DOHH2 (cell line): ENCODE results near the gene GNG8.

Source experiments
- H3F3A ChIP-seq: fragments of 200-600 bp; sonication (generic), shearing (Covaris generic); 2 replicates; pipeline ENCODE4 v1.6.0; 2016; ENCODE audit warnings: antibody characterized with exemption, mild to moderate bottlenecking; ENCODE audit not compliant: control insufficient read depth, insufficient read depth
- H3K27ac ChIP-seq: fragments of 200-600 bp; sonication (generic); 2 replicates; pipeline ENCODE4 v1.5.1; 2014; ENCODE audit warnings: low read depth, mild to moderate bottlenecking, low read length, moderate library complexity
- H3K27me3 ChIP-seq: fragments of 200-600 bp; sonication (generic); 2 replicates; pipeline ENCODE4 v1.6.1; 2014; ENCODE audit warnings: mild to moderate bottlenecking, low read length, mixed read lengths; ENCODE audit not compliant: control insufficient read depth
- H3K36me3 ChIP-seq: fragments of 200-600 bp; sonication (generic); 2 replicates; pipeline ENCODE4 v1.6.1; 2014; ENCODE audit warnings: mild to moderate bottlenecking, low read length, moderate library complexity, mixed read lengths; ENCODE audit not compliant: control insufficient read depth
- H3K4me1 ChIP-seq: fragments of 200-600 bp; sonication (generic); 2 replicates; pipeline ENCODE4 v1.6.1; 2014; ENCODE audit warnings: mild to moderate bottlenecking, low read length, mixed read lengths; ENCODE audit not compliant: control insufficient read depth
- H3K4me2 ChIP-seq: fragments of 200-600 bp; sonication (generic); 2 replicates; pipeline ENCODE4 v1.6.0; 2014; ENCODE audit warnings: mild to moderate bottlenecking, low read length, moderate library complexity
- H3K4me3 ChIP-seq: fragments of 200-600 bp; sonication (generic); 2 replicates; pipeline ENCODE4 v1.5.1; 2014; ENCODE audit warnings: mild to moderate bottlenecking, low read length, mixed read lengths
- H3K79me2 ChIP-seq: fragments of 200-600 bp; sonication (generic); 2 replicates; pipeline ENCODE4 v1.6.1; 2014; ENCODE audit warnings: mild to moderate bottlenecking, low read length, mixed read lengths; ENCODE audit not compliant: control insufficient read depth
- H3K9me2 ChIP-seq: fragments of 200-600 bp; sonication (generic); replicated peaks from 2 replicates; pipeline ENCODE4 v1.6.1; 2014; ENCODE audit warnings: mild to moderate bottlenecking, low read length, mixed read lengths; ENCODE audit not compliant: control insufficient read depth
- H3K9me3 ChIP-seq: fragments of 200-600 bp; sonication (generic); 2 replicates; pipeline ENCODE4 v1.6.1; 2014; ENCODE audit warnings: antibody characterized with exemption, low read length, mixed read lengths; ENCODE audit not compliant: control insufficient read depth, insufficient read depth
- H4K20me1 ChIP-seq: fragments of 200-600 bp; sonication (generic); 2 replicates; pipeline ENCODE4 v1.6.0; 2014; ENCODE audit warnings: low read depth, mild to moderate bottlenecking, antibody characterized with exemption, low read length, moderate library complexity; ENCODE audit not compliant: control insufficient read depth, insufficient read depth
- CTCF ChIP-seq: fragments of 200-600 bp; sonication (generic); IDR thresholded peaks from one replicate; pipeline ENCODE4 v1.5.1; 2014; ENCODE audit warnings: antibody characterized with exemption, mild to moderate bottlenecking, low read depth, low read length; ENCODE audit not compliant: poor library complexity, severe bottlenecking
- EZH2phosphoT487 ChIP-seq: fragments of 200-600 bp; sonication (generic); IDR thresholded peaks from 2 replicates; pipeline ENCODE4 v1.6.1; 2017; ENCODE audit warnings: borderline replicate concordance, mild to moderate bottlenecking, antibody characterized with exemption, low read length, moderate library complexity, mixed read lengths

GNG8 gene

DNA sequence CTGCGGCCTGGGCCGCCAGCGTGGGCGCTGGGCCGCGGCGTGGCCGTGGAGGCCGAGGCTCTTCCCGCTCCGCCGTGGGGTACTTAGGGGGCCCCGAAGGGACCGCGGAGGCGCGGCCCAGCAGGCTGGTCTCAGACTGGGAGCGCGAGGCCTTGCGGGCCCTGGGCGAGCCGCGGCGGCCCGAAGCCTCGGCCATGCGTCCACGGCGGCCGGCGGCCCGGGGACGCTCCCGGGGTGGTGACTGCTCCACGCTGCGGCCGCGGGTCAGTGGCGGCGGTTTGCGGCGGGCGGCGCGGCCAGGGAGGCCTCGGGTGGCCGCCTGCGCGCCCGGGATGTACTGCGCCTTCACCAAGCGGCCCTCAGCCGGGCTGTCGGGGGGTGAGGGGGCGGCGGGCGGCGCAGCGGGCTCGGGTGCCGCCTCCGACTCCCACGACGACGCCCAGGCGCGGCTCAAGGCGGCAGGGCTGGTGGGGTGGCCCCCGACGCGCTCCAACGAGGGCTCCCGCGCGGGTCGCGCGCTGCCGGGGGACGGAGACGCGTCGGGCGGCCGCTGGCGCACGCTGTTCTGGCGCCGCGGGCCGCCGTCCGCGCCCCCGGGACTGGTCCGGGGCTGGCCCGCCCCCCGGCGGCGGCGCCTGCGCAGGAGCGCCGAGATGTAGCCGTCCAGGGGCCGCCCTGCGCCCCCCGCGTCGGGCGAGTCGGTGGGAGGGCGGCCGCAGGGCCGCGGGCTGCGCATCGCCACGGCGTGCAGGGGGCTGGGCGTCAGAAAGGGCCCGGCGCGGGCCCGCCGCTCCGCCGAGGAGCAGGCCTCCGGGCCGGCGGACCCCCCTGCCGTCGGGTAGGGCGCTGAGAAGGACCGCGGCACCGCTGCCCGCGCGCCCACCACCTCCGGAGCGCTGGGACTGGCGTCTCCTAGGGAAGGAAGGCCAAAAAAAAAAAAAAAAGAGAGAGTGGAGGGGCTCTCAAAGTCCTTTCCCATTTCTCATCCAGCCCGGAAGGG lies 13.3 kb upstream of the GNG8 start:
- Histone ChIP-seq H3K27ac (no peak overlapping the region), H3F3A (no peaks in the 10 kb centered on the region), H3K79me2 (no peaks in the 10 kb centered on the region), H3K27me3 (peaks cover 12% of the 10 kb centered on the region), H3K36me3 (no peaks in the 10 kb centered on the region), H3K4me3 (no peak overlapping the region), H3K4me2 (no peak overlapping the region), H4K20me1 (no peaks in the 10 kb centered on the region), H3K9me2 (no peaks in the 10 kb centered on the region), H3K4me1 (no peaks in the 10 kb centered on the region), H3K9me3 (no peaks in the 10 kb centered on the region)
- TF ChIP-seq CTCF = no peak
- TF ChIP-seq EZH2phosphoT487 = no peak

- no peaks in the 10 kb centered on the region for H3K9me2 ChIP-seq
- H3K4me1 ChIP-seq = no peaks in the 10 kb centered on the region
- H3K27me3 ChIP-seq = peaks cover 12% of the 10 kb centered on the region
- no peaks in the 10 kb centered on the region for H3K9me3 ChIP-seq
- no peak overlapping the region for H3K27ac ChIP-seq
- no peaks in the 10 kb centered on the region for H3K36me3 ChIP-seq
- H3K79me2 ChIP-seq = no peaks in the 10 kb centered on the region
- no peak overlapping the region for H3K4me2 ChIP-seq
- H3F3A ChIP-seq = no peaks in the 10 kb centered on the region
- H3K4me3 ChIP-seq = no peak overlapping the region
- no peak for TF ChIP-seq CTCF
- H4K20me1 ChIP-seq = no peaks in the 10 kb centered on the region
Measured at GRCh38 chr19:46648060-46648960, 12.3 kb upstream of the GNG8 start.

GRCh38 chr19:46646402-46646801 lies 10.4 kb upstream of the GNG8 start:
- no peak overlapping the region for H3K4me2 ChIP-seq
- TF ChIP-seq CTCF = no peak
- TF ChIP-seq EZH2phosphoT487 = no peak
- H4K20me1 ChIP-seq = no peaks in the 10 kb centered on the region
- peaks cover 16% of the 10 kb centered on the region for H3K27me3 ChIP-seq
- no peaks in the 10 kb centered on the region for H3K4me1 ChIP-seq
- no peaks in the 10 kb centered on the region for H3K79me2 ChIP-seq
- no peaks in the 10 kb centered on the region for H3K9me3 ChIP-seq
- H3K27ac ChIP-seq = no peak overlapping the region
- H3K4me3 ChIP-seq = no peak overlapping the region
- H3F3A ChIP-seq = no peaks in the 10 kb centered on the region
- no peaks in the 10 kb centered on the region for H3K36me3 ChIP-seq
- H3K9me2 ChIP-seq = no peaks in the 10 kb centered on the region
